ENCODE measurements around the gene NHP2. TPM values are rescaled to one million over a fixed set of nuclear protein-coding genes. Genes with fewer than 3 reads are reported as not detected.

The NHP2 gene
- polyA plus RNA-seq, 3 donors = 68.9 to 139 (median 108) TPM

DNA sequence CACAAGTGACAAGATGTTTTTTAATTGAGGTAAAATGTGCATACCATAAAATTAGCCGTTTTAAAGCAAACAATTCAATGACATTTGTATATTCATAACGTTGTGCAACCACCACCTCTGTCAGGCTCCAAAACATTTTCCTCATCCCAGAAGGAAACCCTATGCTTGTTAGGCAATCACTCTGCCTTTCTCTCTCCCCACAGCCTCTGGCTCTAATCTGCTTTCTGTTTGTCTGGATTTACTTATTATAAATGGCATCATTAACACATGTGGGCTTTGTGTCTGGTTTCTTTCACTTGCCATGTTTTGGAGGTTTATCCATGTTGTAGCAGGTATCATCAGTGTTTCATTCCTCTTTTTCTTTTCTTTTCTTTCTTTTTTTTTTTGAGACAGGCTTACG is 41.8 kb downstream of the NHP2 start:
- intact Hi-C loops (cut with micrococcal nuclease) = no loop called here
- no peak overlapping the region for H3K27ac Mint-ChIP-seq

DNA sequence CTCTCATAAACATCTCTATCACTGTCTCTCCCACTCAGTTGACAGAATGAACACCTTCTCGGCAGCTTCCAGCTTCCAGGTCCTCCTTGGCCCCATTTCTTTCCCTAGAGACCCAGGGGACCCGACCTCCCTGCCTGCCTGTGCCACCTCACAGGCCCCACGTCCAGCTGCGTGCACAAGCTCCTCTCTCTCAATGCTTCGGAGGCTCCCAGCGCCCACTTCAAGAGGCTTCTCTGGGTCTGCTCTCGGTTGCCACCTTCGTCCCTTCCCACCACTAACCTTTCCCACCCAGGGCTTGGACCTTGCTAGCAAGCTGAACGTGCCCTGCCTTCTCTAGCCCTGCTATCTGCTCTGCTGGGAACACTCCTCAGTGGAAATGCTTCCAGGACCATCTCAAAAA is 43.2 kb downstream of the NHP2 start:
- intact Hi-C loops (cut with micrococcal nuclease) = no loop called here
- H3K9me3 Mint-ChIP-seq = peaks cover 0 to 23% (median 11%) of the 10 kb centered on the region in 7 donors
- no peak for DNase-seq
- peaks cover 15 to 31% of the 10 kb centered on the region in 2 donors for H3K4me1 ChIP-seq (ENCODE audit: control insufficient read depth in 1 of 2, insufficient read depth in 2 of 2, low read length in 2 of 2)
- H3K27ac Mint-ChIP-seq = no peak overlapping the region
- WGBS (ENCODE audit: insufficient coverage) = 95% methylated on average over 9 of the region's 9 CpGs
- H3K27me3 Mint-ChIP-seq (ENCODE audit: low read depth in 3 of 3) = peaks cover 58 to 82% (median 65%) of the 10 kb centered on the region in 3 donors
- H2AFZ ChIP-seq (ENCODE audit: insufficient read depth, low read depth, low read length, poor library complexity, severe bottlenecking) = no peak overlapping the region
- no peak overlapping the region for H3K4me2 ChIP-seq (replicated peaks; ENCODE audit: extremely low read depth, low read length, poor library complexity, severe bottlenecking)
- no peaks in the 10 kb centered on the region for H4K20me1 ChIP-seq (ENCODE audit: insufficient read depth, low read length)
- H3K79me2 ChIP-seq (ENCODE audit: insufficient read depth, low read length) = no peaks in the 10 kb centered on the region
- H3K36me3 Mint-ChIP-seq = no peaks in the 10 kb centered on the region
- H3K4me3 ChIP-seq (replicated peaks in 1 of 3; ENCODE audit: low read depth in 2 of 3, low read length in 3 of 3) = no peak overlapping the region
- H3K27ac ChIP-seq (ENCODE audit: low read depth in 1 of 2, low read length in 2 of 2) = no peak overlapping the region
- peaks cover 30% of the 10 kb centered on the region for H3K4me1 Mint-ChIP-seq
- H3K9me3 ChIP-seq (replicated peaks in 1 of 2; ENCODE audit: control insufficient read depth in 1 of 2, insufficient read depth in 1 of 2, low read length in 2 of 2) = peaks cover 3 to 19% of the 10 kb centered on the region in 2 donors
- H3K36me3 ChIP-seq (replicated peaks in 1 of 2; ENCODE audit: control insufficient read depth in 1 of 2, insufficient read depth in 2 of 2, low read length in 2 of 2) = no peaks in the 10 kb centered on the region
- H3K9ac ChIP-seq (ENCODE audit: insufficient read depth, low read length, poor library complexity, severe bottlenecking) = no peak overlapping the region
- TF ChIP-seq, protein P1, sequence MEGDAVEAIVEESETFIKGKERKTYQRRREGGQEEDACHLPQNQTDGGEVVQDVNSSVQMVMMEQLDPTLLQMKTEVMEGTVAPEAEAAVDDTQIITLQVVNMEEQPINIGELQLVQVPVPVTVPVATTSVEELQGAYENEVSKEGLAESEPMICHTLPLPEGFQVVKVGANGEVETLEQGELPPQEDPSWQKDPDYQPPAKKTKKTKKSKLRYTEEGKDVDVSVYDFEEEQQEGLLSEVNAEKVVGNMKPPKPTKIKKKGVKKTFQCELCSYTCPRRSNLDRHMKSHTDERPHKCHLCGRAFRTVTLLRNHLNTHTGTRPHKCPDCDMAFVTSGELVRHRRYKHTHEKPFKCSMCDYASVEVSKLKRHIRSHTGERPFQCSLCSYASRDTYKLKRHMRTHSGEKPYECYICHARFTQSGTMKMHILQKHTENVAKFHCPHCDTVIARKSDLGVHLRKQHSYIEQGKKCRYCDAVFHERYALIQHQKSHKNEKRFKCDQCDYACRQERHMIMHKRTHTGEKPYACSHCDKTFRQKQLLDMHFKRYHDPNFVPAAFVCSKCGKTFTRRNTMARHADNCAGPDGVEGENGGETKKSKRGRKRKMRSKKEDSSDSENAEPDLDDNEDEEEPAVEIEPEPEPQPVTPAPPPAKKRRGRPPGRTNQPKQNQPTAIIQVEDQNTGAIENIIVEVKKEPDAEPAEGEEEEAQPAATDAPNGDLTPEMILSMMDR (IDR thresholded peaks at IDR 0.05) = no peak
- H3K4me3 Mint-ChIP-seq = peak overlapping the region in 1 of 2 donors; percentile 70
- peaks cover 37 to 71% of the 10 kb centered on the region in 2 donors for H3K27me3 ChIP-seq (ENCODE audit: control insufficient read depth in 2 of 2, insufficient read depth in 2 of 2, low read length in 2 of 2)

More for the DNA sequence above, 41.8 kb downstream of the NHP2 start:
- Mint-ChIP-seq H3K36me3 (no peaks in the 10 kb centered on the region), H3K4me1 (peaks cover 35% of the 10 kb centered on the region), H3K27me3 (ENCODE audit: low read depth in 3 of 3) (peaks cover 68 to 84% (median 73%) of the 10 kb centered on the region in 3 donors), H3K9me3 (peaks cover 0 to 33% (median 11%) of the 10 kb centered on the region in 7 donors), H3K4me3 (peak overlapping the region in 1 of 2 donors; percentile 81)
- H3K4me1 ChIP-seq (ENCODE audit: control insufficient read depth in 1 of 2, insufficient read depth in 2 of 2, low read length in 2 of 2) = peaks cover 15 to 31% of the 10 kb centered on the region in 2 donors
- H3K4me2 ChIP-seq (replicated peaks; ENCODE audit: extremely low read depth, low read length, poor library complexity, severe bottlenecking) = no peak overlapping the region
- no peak overlapping the region for H3K9ac ChIP-seq (ENCODE audit: insufficient read depth, low read length, poor library complexity, severe bottlenecking)
- no peaks in the 10 kb centered on the region for H4K20me1 ChIP-seq (ENCODE audit: insufficient read depth, low read length)
- H3K36me3 ChIP-seq (replicated peaks in 1 of 2; ENCODE audit: control insufficient read depth in 1 of 2, insufficient read depth in 2 of 2, low read length in 2 of 2) = no peaks in the 10 kb centered on the region
- H3K27me3 ChIP-seq (ENCODE audit: control insufficient read depth in 2 of 2, insufficient read depth in 2 of 2, low read length in 2 of 2) = peaks cover 45 to 82% of the 10 kb centered on the region in 2 donors
- no peaks in the 10 kb centered on the region for H3K79me2 ChIP-seq (ENCODE audit: insufficient read depth, low read length)
- H3K4me3 ChIP-seq (replicated peaks in 1 of 3; ENCODE audit: low read depth in 2 of 3, low read length in 3 of 3) = no peak overlapping the region
- TF ChIP-seq, protein P1 (IDR thresholded peaks at IDR 0.05) = no peak
- no peak overlapping the region for H2AFZ ChIP-seq (ENCODE audit: insufficient read depth, low read depth, low read length, poor library complexity, severe bottlenecking)
- DNase-seq = no peak
- no CpG with 5 or more reads among the region's 3 CpGs for WGBS (ENCODE audit: insufficient coverage)
- no peak overlapping the region for H3K27ac ChIP-seq (ENCODE audit: low read depth in 1 of 2, low read length in 2 of 2)
- peaks cover 3 to 29% of the 10 kb centered on the region in 2 donors for H3K9me3 ChIP-seq (replicated peaks in 1 of 2; ENCODE audit: control insufficient read depth in 1 of 2, insufficient read depth in 1 of 2, low read length in 2 of 2)

Data from CD14-positive monocyte (primary cell).